Measurements from ENCODE around the gene ZNF385D. TPM values are rescaled to one million over a fixed set of nuclear protein-coding genes. Genes with fewer than 3 reads are reported as not detected.

ZNF385D gene
- total RNA-seq, 1 experiment from 2014 or later: not detected

DNA sequence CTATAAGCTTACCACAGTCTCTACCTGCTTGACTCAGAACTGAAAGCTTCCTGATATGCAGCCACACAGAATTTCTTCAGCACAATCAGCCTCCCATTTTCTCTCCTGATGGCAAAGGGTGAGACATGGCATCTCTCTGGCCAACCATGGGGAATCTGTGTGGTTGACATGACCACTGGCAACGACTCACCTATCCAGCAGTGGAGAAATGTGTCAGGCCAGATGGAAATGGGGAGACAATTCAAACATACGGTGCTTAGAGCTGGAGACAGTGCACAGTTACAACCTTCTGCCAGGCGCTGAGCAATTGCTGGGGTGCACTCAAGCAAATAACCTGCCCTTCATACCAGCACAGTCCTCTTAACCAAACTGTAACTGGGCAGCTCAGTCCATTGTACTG is 3.6 kb downstream of the ZNF385D start:
- ChIA-PET CTCF (no interaction called here), POLR2A (no interaction called here), RAD21 (ENCODE audit: low non-redundant PET in 1 of 2, low total read pairs in 2 of 2, uncharacterized antibody in 2 of 2, unreplicated experiment in 2 of 2) (no interaction called here)
- Histone ChIP-seq H3K9me2 (ENCODE audit: insufficient read depth) (no peaks in the 10 kb centered on the region), H3K9me3 (ENCODE audit: control insufficient read depth in 1 of 2, insufficient read depth in 1 of 2, low read depth in 1 of 2, low read length in 2 of 2) (peaks cover 0 to 20% of the 10 kb centered on the region in 2 experiments; a peak in 2 of 4 replicates), H3K4me2 (ENCODE audit: low read length) (no peak overlapping the region), H3K36me3 (ENCODE audit: control insufficient read depth in 1 of 2, insufficient read depth in 2 of 2, low read length in 2 of 2) (no peaks in the 10 kb centered on the region; a peak in 1 of 4 replicates), H3K79me2 (ENCODE audit: insufficient read depth, low read length) (no peaks in the 10 kb centered on the region), H3K27ac (ENCODE audit: low read depth, low read length) (no peak overlapping the region), H4K20me1 (ENCODE audit: insufficient read depth) (no peaks in the 10 kb centered on the region), H3K9ac (ENCODE audit: low read length) (no peak overlapping the region), H2AFZ (ENCODE audit: low read depth, low read length, poor library complexity, severe bottlenecking) (no peak overlapping the region), H3K27me3 (ENCODE audit: insufficient read depth, low read length) (no peaks in the 10 kb centered on the region), H3K4me1 (ENCODE audit: control insufficient read depth in 1 of 2, insufficient read depth in 2 of 2, low read length in 2 of 2) (no peaks in the 10 kb centered on the region), H3K4me3 (replicated peaks in 1 of 2; ENCODE audit: low read depth in 1 of 2, low read length in 2 of 2) (no peak overlapping the region)
- intact Hi-C loops (cut with micrococcal nuclease): no loop called here
- TF ChIP-seq, protein P1, sequence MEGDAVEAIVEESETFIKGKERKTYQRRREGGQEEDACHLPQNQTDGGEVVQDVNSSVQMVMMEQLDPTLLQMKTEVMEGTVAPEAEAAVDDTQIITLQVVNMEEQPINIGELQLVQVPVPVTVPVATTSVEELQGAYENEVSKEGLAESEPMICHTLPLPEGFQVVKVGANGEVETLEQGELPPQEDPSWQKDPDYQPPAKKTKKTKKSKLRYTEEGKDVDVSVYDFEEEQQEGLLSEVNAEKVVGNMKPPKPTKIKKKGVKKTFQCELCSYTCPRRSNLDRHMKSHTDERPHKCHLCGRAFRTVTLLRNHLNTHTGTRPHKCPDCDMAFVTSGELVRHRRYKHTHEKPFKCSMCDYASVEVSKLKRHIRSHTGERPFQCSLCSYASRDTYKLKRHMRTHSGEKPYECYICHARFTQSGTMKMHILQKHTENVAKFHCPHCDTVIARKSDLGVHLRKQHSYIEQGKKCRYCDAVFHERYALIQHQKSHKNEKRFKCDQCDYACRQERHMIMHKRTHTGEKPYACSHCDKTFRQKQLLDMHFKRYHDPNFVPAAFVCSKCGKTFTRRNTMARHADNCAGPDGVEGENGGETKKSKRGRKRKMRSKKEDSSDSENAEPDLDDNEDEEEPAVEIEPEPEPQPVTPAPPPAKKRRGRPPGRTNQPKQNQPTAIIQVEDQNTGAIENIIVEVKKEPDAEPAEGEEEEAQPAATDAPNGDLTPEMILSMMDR (IDR thresholded peaks at IDR 0.05 in 2 of 3, conservative IDR thresholded peaks at IDR 0.05 in 1 of 3; ENCODE audit: borderline replicate concordance in 1 of 3, insufficient read depth in 1 of 3, low read depth in 2 of 3, low read length in 2 of 3): no peak
- TF ChIP-seq EZH2 (IDR thresholded peaks at IDR 0.05) (no peak), POLR2A (IDR thresholded peaks at IDR 0.05; ENCODE audit: borderline replicate concordance, extremely low read depth, insufficient read depth, insufficient read length) (no peak), JUND (IDR thresholded peaks at IDR 0.05) (no peak), SRF (IDR thresholded peaks at IDR 0.05; ENCODE audit: low read depth) (no peak), RAD21 (IDR thresholded peaks at IDR 0.05; ENCODE audit: low read depth) (no peak)
- no peak for ATAC-seq
- DNase-seq (ENCODE audit: low read depth, low spot score): no peak
- BruUV-seq (replicated peaks): no TSS peak

DNA sequence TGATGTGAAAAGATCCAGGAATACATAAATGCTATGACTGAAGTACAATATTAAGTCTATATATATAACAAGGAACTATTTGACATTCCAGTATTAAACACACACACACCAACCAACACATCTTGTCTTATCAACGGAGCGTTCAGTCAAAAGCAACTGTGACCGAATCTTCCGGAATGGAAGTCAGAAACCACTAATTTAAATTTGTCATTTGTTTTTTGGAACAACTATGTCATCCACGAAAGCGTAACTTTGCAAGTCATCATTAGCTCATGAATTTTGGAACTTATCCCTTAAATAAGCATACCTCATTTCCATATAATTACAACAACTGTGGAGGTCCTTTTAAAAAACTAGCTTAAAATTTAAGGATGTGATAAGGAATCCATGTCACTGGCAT is 5.0 kb downstream of the ZNF385D start:
- Histone ChIP-seq H3K4me3 (replicated peaks in 1 of 2; ENCODE audit: low read depth in 1 of 2, low read length in 2 of 2) (no peak overlapping the region), H2AFZ (ENCODE audit: low read depth, low read length, poor library complexity, severe bottlenecking) (no peak overlapping the region), H3K9me3 (ENCODE audit: control insufficient read depth in 1 of 2, insufficient read depth in 1 of 2, low read depth in 1 of 2, low read length in 2 of 2) (peaks cover 0 to 21% of the 10 kb centered on the region in 2 experiments; a peak in 2 of 4 replicates), H3K9me2 (ENCODE audit: insufficient read depth) (no peaks in the 10 kb centered on the region), H3K4me2 (ENCODE audit: low read length) (no peak overlapping the region), H3K4me1 (ENCODE audit: control insufficient read depth in 1 of 2, insufficient read depth in 2 of 2, low read length in 2 of 2) (no peaks in the 10 kb centered on the region), H3K27me3 (ENCODE audit: insufficient read depth, low read length) (no peaks in the 10 kb centered on the region), H4K20me1 (ENCODE audit: insufficient read depth) (no peaks in the 10 kb centered on the region), H3K79me2 (ENCODE audit: insufficient read depth, low read length) (no peaks in the 10 kb centered on the region), H3K27ac (ENCODE audit: low read depth, low read length) (no peak overlapping the region), H3K36me3 (ENCODE audit: control insufficient read depth in 1 of 2, insufficient read depth in 2 of 2, low read length in 2 of 2) (no peaks in the 10 kb centered on the region; a peak in 1 of 4 replicates), H3K9ac (ENCODE audit: low read length) (no peak overlapping the region)
- no peak for ATAC-seq
- no peak for DNase-seq (ENCODE audit: low read depth, low spot score)
- intact Hi-C loops (cut with micrococcal nuclease): no loop called here
- no TSS peak for BruUV-seq (replicated peaks)
- ChIA-PET CTCF (no interaction called here), POLR2A (no interaction called here), RAD21 (ENCODE audit: low non-redundant PET in 1 of 2, low total read pairs in 2 of 2, uncharacterized antibody in 2 of 2, unreplicated experiment in 2 of 2) (no interaction called here)
- TF ChIP-seq EGR1 (IDR thresholded peaks at IDR 0.05; ENCODE audit: low read depth): no peak

Measured in HCT116 (cell line).